H1 (cell line): ENCODE measurements around the gene MRAP2. TPM values are rescaled to one million over a fixed set of nuclear protein-coding genes. Genes with fewer than 3 reads are reported as not detected.

Experiments
- CTCF ChIA-PET: fragments of 300-600 bp; sonication (Branson Sonifier 250); formaldehyde crosslinking; loops from one replicate; lab custom pipeline; 2021; ENCODE audit not compliant: partially characterized antibody; lab: Charles Lee
- POLR2A ChIA-PET: fragments of 300-600 bp; sonication (Branson Sonifier 250); formaldehyde crosslinking; loops from one replicate; lab custom pipeline; 2021; ENCODE audit warnings: inconsistent platforms; ENCODE audit not compliant: partially characterized antibody; lab: Charles Lee
- DNase-seq, 2 experiments: peaks; one replicate each; pipeline versions ENCODE4 v3.0.0 to v3.0.0-alpha.2; 2010 to 2022; ENCODE audit warnings: low spot score in 2 of 2, low read depth in 1 of 2, mixed read lengths in 1 of 2
- FAIRE-seq: peaks from 2 replicates; lab custom pipeline; 2011; peaks lifted over from hg19 to GRCh38; lab: Jason Lieb, UNC
- H2AFZ ChIP-seq: 2 replicates; pipeline ENCODE4 v1.8.1; 2012; ENCODE audit warnings: low read length, inconsistent platforms
- H2AK5ac ChIP-seq: 2 replicates; pipeline ENCODE4 v1.6.1; 2013; ENCODE audit warnings: low read depth, low read length
- H2BK120ac ChIP-seq: replicated peaks from 2 replicates; pipeline ENCODE3; 2013; ENCODE audit warnings: low read depth, low read length, inconsistent platforms
- H2BK12ac ChIP-seq: 2 replicates; pipeline ENCODE4 v1.6.1; 2013; ENCODE audit warnings: low read depth, low read length
- H2BK15ac ChIP-seq: 2 replicates; pipeline ENCODE4 v1.6.1; 2013; ENCODE audit warnings: low read length
- H2BK20ac ChIP-seq: 2 replicates; pipeline ENCODE4 v1.6.1; 2013; ENCODE audit warnings: low read length
- H2BK5ac ChIP-seq: 2 replicates; pipeline ENCODE4 v1.6.1; 2013; ENCODE audit warnings: low read depth, low read length
- H3K14ac ChIP-seq: 2 replicates; pipeline ENCODE4 v1.6.1; 2013; ENCODE audit warnings: inconsistent platforms; ENCODE audit not compliant: insufficient read length
- H3K18ac ChIP-seq: 2 replicates; pipeline ENCODE4 v1.6.1; 2013; ENCODE audit warnings: low read length; ENCODE audit errors: extremely low read depth
- H3K23ac ChIP-seq: 2 replicates; pipeline ENCODE4 v1.6.1; 2013; ENCODE audit warnings: inconsistent platforms; ENCODE audit not compliant: insufficient read length
- H3K23me2 ChIP-seq: 2 replicates; pipeline ENCODE4 v1.6.1; 2013; ENCODE audit warnings: low read depth, low read length
- H3K27ac ChIP-seq: 2 replicates; pipeline ENCODE4 v1.6.1; 2011; ENCODE audit warnings: low read depth, low read length, inconsistent platforms
- H3K27me3 ChIP-seq, 4 experiments: replicated peaks in 1 of 4; 1 replicate in 1 of 4; 2 replicates in 3 of 4; pipeline versions ENCODE4 v1.6.1 to v1.8.1; 2011 to 2013; ENCODE audit warnings: low read length in 3 of 4, mild to moderate bottlenecking in 3 of 4, inconsistent platforms in 2 of 4, mixed read lengths in 2 of 4, moderate library complexity in 1 of 4; ENCODE audit not compliant: control insufficient read depth in 3 of 4, insufficient read depth in 3 of 4; ENCODE audit errors: extremely low read depth in 1 of 4
- H3K36me3 ChIP-seq, 4 experiments: 2 replicates each; pipeline versions ENCODE4 v1.6.1 to v1.8.1; 2011 to 2013; ENCODE audit warnings: mild to moderate bottlenecking in 4 of 4, low read length in 3 of 4, moderate library complexity in 2 of 4, control low read depth in 1 of 4, inconsistent platforms in 1 of 4; ENCODE audit not compliant: insufficient read depth in 4 of 4, control insufficient read depth in 2 of 4
- H3K4ac ChIP-seq: replicated peaks from 2 replicates; pipeline ENCODE3; 2013; ENCODE audit warnings: low read length, low read depth, mixed read lengths, inconsistent platforms; ENCODE audit not compliant: insufficient read length
- H3K4me1 ChIP-seq, 4 experiments: replicated peaks in 1 of 4; 1 replicate in 1 of 4; 2 replicates in 3 of 4; pipeline versions ENCODE4 v1.6.1 to v1.8.1; 2011 to 2013; ENCODE audit warnings: low read length in 3 of 4, inconsistent platforms in 2 of 4, mixed read lengths in 1 of 4; ENCODE audit not compliant: insufficient read depth in 4 of 4, control insufficient read depth in 3 of 4
- H3K4me2 ChIP-seq, 2 experiments: 2 replicates each; pipeline versions ENCODE4 v1.6.1 to v1.8.1; 2011 to 2013; ENCODE audit warnings: low read depth in 2 of 2, low read length in 2 of 2, control low read depth in 1 of 2, inconsistent platforms in 1 of 2, mild to moderate bottlenecking in 1 of 2; ENCODE audit not compliant: insufficient read depth in 1 of 2
- H3K4me3 ChIP-seq, 4 experiments: fragments of 200-600, 300-600 bp in 1 of 4; sonication (generic), shearing (Covaris generic), sonication (Bioruptor Twin) in 1 of 4; 2 replicates each; pipeline versions ENCODE4 v1.5.1 to v1.8.1; 2011 to 2016; ENCODE audit warnings: low read length in 4 of 4, low read depth in 3 of 4, control low read depth in 2 of 4, inconsistent platforms in 2 of 4, mild to moderate bottlenecking in 2 of 4, mixed read lengths in 1 of 4, moderate library complexity in 1 of 4; ENCODE audit not compliant: insufficient read depth in 2 of 4; ENCODE audit errors: extremely low read depth in 1 of 4
- H3K56ac ChIP-seq: replicated peaks from 2 replicates; pipeline ENCODE3; 2013; ENCODE audit warnings: low read depth, mild to moderate bottlenecking, mixed read lengths, low read length, inconsistent platforms; ENCODE audit not compliant: insufficient read length
- H3K79me1 ChIP-seq: 2 replicates; pipeline ENCODE4 v1.6.1; 2013; ENCODE audit warnings: low read depth, low read length, control low read depth
- H3K79me2 ChIP-seq, 2 experiments: 2 replicates each; pipeline versions ENCODE4 v1.6.1 to v1.8.1; 2012 to 2013; ENCODE audit warnings: low read length in 2 of 2, mild to moderate bottlenecking in 2 of 2, inconsistent platforms in 1 of 2; ENCODE audit not compliant: insufficient read depth in 2 of 2, control insufficient read depth in 1 of 2
- H3K9ac ChIP-seq, 4 experiments: replicated peaks in 1 of 4; 1 replicate in 1 of 4; 2 replicates in 3 of 4; pipeline versions ENCODE4 v1.6.1 to v1.8.1; 2011 to 2013; ENCODE audit warnings: low read depth in 3 of 4, low read length in 3 of 4, control low read depth in 2 of 4, mild to moderate bottlenecking in 2 of 4, moderate library complexity in 2 of 4, inconsistent platforms in 1 of 4; ENCODE audit errors: extremely low read depth in 1 of 4
- H3K9me3 ChIP-seq, 2 experiments: 2 replicates each; pipeline versions ENCODE4 v1.6.1 to v1.8.1; 2012 to 2013; ENCODE audit warnings: mild to moderate bottlenecking in 2 of 2, moderate library complexity in 2 of 2, control low read depth in 1 of 2, inconsistent platforms in 1 of 2, low read depth in 1 of 2, low read length in 1 of 2, mixed read lengths in 1 of 2; ENCODE audit not compliant: insufficient read depth in 2 of 2
- H4K20me1 ChIP-seq, 2 experiments: replicated peaks in 1 of 2; 2 replicates each; pipeline versions ENCODE3 to v1.8.1; 2011 to 2013; ENCODE audit warnings: inconsistent platforms in 2 of 2, low read length in 2 of 2, mild to moderate bottlenecking in 1 of 2; ENCODE audit not compliant: insufficient read depth in 2 of 2, control insufficient read depth in 1 of 2
- H4K5ac ChIP-seq: 2 replicates; pipeline ENCODE4 v1.6.1; 2013; ENCODE audit warnings: low read length, low read depth, mixed read lengths, inconsistent platforms; ENCODE audit not compliant: insufficient read length
- H4K8ac ChIP-seq: 2 replicates; pipeline ENCODE4 v1.8.0; 2013; ENCODE audit warnings: mild to moderate bottlenecking, moderate library complexity, low read length, inconsistent platforms; ENCODE audit not compliant: insufficient read depth; ENCODE audit errors: extremely low read depth
- H4K91ac ChIP-seq: replicated peaks from 2 replicates; pipeline ENCODE3; 2013; ENCODE audit warnings: low read length, mixed read lengths, inconsistent platforms; ENCODE audit not compliant: insufficient read length
- BCL11A ChIP-seq, 2 experiments: IDR thresholded peaks; one replicate each; pipeline ENCODE4 v1.6.1; 2011; ENCODE audit warnings: low read depth in 2 of 2, low read length in 2 of 2, mild to moderate bottlenecking in 2 of 2
- RNF2 ChIP-seq: fragments of 200-900, 300-1000 bp; sonication (generic); IDR thresholded peaks from 2 replicates; pipeline ENCODE4 v1.7.1; 2016; ENCODE audit warnings: borderline replicate concordance, low read depth, mild to moderate bottlenecking, antibody characterized with exemption, low read length; ENCODE audit not compliant: poor library complexity, severe bottlenecking; ENCODE audit errors: missing control alignments
- RXRA ChIP-seq: IDR thresholded peaks from 2 replicates; pipeline ENCODE4 v1.6.1; 2011; ENCODE audit warnings: low read depth, mild to moderate bottlenecking, low read length, moderate library complexity; ENCODE audit not compliant: insufficient read depth
- WGBS, 2 experiments: shearing (Covaris generic) in 1 of 2; methylation state at CpG; one replicate each; pipeline versions ENCODE4 v1.1.6 to v1.1.7; 2013 to 2015; ENCODE audit warnings: low lambda C conversion rate in 2 of 2, mixed read lengths in 2 of 2, inconsistent platforms in 1 of 2, low coverage in 1 of 2, missing lambda C conversion rate in 1 of 2; ENCODE audit not compliant: insufficient replicate concordance in 2 of 2, insufficient coverage in 1 of 2, insufficient read length in 1 of 2; ENCODE audit errors: extremely low coverage in 1 of 2, missing lambda C conversion rate in 1 of 2; 5-methylcytosine and 5-hydroxymethylcytosine counted together
- polyA plus RNA-seq, 7 experiments: library from polyadenylated mRNA; depleted of rRNA in 3 of 7; stranded (reverse) in 5 of 7; unstranded in 2 of 7; fragments of >200 nt in 5 of 7; fragments of 200-250 nt in 2 of 7; gene quantifications; 1 replicate in 5 of 7; 2 replicates in 1 of 7; 4 replicates in 1 of 7; pipeline versions ENCODE4 v1.2.1 to v1.2.3, GENCODE V29; 2011 to 2013; ENCODE audit warnings: missing spikeins in 2 of 7, mixed read lengths in 2 of 7
- total RNA-seq: library from RNA; stranded (reverse); fragmentation: NEBNext Ultra II Directional; extraction: Animal tissue kit (Norgen Biotek cat#: 25700); gene quantifications from 2 replicates; pipeline ENCODE4 v1.2.1, GENCODE V29; 2021

Gene MRAP2
- total and polyA plus RNA-seq, 2 of the 8 experiments (the other 6 are each of a cell fraction or from before 2014, with no cell fraction given) = 5.0 to 11.0 TPM

- Histone ChIP-seq H3K23ac (no peak overlapping the region), H2BK20ac (no peak overlapping the region; the same call in 1 of the 2 replicates), H3K18ac (0 out of 2 replicates have a peak overlapping the region, but pooled peaks have one; percentile 49), H4K8ac (no peak overlapping the region; the same call in 1 of the 2 replicates), H3K23me2 (peaks cover 3% of the 10 kb centered on the region; the same call in 1 of the 2 replicates), H3K4ac (no peak overlapping the region), H3K4me2 (no peak overlapping the region), H2BK15ac (no peak overlapping the region), H3K4me1 (peaks cover 4 to 26% (median 9%) of the 10 kb centered on the region in 4 experiments; a peak in 6 of 7 replicates), H3K56ac (no peak overlapping the region), H3K79me2 (no peaks in the 10 kb centered on the region), H4K91ac (no peak overlapping the region), H2BK120ac (no peak overlapping the region), H3K27ac (no peak overlapping the region), H2BK12ac (peak overlapping the region; percentile 75; the same call in 1 of the 2 replicates), H4K5ac (no peak overlapping the region), H3K4me3 (no peak overlapping the region), H4K20me1 (no peaks in the 10 kb centered on the region), H2BK5ac (no peak overlapping the region), H3K9ac (no peak overlapping the region), H2AFZ (no peak overlapping the region), H3K79me1 (no peaks in the 10 kb centered on the region), H2AK5ac (peak overlapping the region; percentile 47; the same call in 1 of the 2 replicates), H3K36me3 (no peaks in the 10 kb centered on the region), H3K14ac (no peak overlapping the region), H3K9me3 (no peaks in the 10 kb centered on the region), H3K27me3 (no peaks in the 10 kb centered on the region)
- ChIA-PET POLR2A (interaction anchor here (1.4 kb wide), 1 partner anchor 52 kb away, joined by 3 read pairs; no protein-coding TSS in a partner anchor), CTCF (interaction anchor here (1.6 kb wide), 1 partner anchor 16 kb away, joined by 3 read pairs; no protein-coding TSS in a partner anchor)
- WGBS, 2 experiments = 69% methylated on average over 6 of the region's 6 CpGs; no CpG with 5 or more reads in 1 of the 2 experiments
- DNase-seq (no peak), FAIRE-seq (peak; percentile 62)
- TF ChIP-seq BCL11A (IDR thresholded peaks at IDR 0.05; ENCODE audit: low read depth in 2 of 2, low read length in 2 of 2) (no peak), RNF2 (no peak), RXRA (no peak)
These were observed 53.2 kb downstream of the MRAP2 start for GRCh38 chr6:84086545-84087429.
